SHP77 (cell line): ENCODE data around the gene BABAM1.

Source experiments
- DNase-seq, 2 experiments: peaks; one replicate each; lab custom pipeline; 2025; lab: John Stamatoyannopoulos, UW

Gene BABAM1

DNA sequence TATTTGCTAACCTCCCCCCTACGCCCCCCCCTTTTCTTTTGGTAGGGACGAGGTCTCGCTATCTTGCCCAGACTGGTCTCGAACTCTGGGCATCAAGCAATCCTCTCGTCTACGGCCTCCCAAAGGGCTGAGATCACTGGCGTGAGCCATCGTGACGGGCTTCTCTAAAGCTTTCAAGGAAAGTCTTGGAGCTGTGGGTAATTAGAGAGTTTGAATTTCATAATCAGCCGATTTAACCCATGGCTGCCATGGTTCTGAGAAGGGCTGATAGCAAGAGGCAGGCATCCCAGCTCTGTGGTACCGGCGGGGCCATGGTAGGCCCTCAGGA is 36.7 kb downstream of the BABAM1 start:
- no peak for DNase-seq

DNA sequence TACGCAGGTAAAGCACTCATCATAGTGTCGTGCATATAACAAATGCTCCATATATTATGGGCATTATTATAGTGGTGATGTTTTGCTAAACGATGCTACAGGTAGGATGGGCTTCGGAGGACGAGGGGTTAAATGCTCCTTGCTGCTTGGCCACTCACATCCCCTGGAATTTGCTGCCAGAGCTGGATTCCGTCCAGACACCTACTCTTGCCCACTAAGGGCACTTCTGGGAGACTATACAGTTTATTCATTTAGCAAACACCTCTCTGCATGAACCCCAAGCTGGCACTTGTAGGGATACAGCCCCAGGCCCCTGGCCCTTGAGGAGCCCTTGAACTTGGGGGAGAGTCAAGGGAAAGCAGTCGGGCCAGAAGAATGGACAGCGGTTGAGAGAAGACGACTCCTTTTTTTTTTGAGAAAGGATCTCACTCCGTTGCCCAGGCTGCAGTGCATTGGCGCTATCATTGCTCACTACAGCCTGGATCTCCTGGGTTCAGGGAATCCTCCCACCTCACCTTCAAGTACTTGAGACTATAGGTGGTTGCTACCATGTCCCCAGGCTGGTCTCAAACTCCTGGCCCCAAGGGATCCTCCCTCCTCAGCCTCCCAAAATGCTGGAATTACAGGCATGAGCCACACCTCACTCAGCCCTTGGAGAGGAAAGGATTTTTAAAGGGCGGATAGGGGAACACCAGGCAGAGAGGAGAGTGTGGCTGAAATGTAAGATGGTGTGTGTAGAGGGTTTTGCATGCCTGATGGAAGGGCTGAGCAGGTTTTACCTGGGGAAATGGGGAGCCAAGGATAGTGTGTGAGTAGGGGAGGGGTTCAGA is 37.4 kb downstream of the BABAM1 start:
- DNase-seq, result no peak

DNA sequence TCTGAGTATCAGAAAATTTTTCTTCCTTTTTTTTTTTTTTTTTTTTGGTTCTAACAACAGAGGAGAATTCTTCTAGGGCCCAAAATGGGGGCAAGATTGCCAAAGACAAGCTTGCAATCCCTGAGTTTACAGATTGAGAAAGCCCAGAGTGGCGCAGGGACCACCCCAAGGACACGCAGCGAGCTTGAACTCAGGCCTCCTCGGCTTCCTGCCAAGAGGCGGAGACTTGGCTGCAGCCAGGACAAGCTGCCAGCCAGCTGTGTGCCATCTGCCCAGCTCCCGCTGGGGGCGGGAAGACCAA is 37.9 kb downstream of the BABAM1 start:
- DNase-seq, result no peak

DNA sequence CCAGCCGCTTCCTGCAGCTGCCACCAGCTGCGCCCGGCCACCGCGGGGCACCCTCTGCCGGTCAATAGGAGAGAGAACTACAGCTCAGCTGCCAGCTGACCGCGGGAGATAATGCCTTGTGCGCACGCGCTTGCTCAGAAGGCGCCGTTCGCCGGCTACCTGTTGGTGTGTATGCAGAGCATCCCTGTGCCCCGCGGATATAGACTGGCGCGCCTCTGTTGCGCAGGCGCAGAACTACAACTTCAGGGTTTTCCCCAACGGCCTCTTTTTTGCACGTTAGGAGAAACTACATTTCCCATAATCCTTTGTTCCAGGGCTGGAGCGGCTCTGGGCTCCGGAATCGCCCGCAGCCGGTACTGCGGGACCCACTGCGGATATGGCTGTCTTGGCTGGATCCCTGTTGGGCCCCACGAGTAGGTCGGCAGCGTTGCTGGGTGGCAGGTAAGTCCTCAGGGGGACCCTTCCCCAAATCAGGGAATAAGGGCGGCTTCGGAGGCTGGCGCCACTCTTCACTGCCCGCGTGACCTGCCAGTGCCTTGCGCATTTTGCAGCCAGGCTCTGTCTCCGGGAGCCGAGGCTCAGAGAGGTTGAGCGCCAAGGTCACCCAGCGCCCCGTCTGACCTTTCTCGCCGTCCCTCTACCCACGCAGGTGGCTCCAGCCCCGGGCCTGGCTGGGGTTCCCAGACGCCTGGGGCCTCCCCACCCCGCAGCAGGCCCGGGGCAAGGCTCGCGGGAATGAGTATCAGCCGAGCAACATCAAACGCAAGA is 38.5 kb downstream of the BABAM1 start, which contains the start of gene MRPL34:
Gene MRPL34 (plus strand): TSS at position 356 of the 768 bp plus-strand sequence. CDS start 21 bp downstream, at position 377.
- DNase-seq, result peak; percentile 98 to 99

DNA sequence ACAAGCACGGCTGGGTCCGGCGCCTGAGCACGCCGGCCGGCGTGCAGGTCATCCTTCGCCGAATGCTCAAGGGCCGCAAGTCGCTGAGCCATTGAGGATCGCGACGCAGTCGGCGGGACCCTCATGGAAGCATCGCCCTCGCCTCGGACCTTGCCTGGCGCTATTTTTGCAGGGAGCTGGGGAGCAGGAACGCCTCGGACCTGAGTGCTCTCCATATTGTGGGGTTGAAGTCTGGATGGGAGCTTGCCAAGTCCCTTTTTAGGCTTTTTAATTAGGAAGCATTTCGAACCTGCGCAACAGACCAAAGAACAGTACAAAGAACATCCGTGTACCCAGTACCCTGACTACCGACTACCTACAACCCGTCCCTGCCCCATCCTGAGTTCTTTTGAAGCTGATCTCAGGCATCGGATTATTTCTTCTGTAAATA is 39.1 kb downstream of the BABAM1 start:
- DNase-seq, result no peak

DNA sequence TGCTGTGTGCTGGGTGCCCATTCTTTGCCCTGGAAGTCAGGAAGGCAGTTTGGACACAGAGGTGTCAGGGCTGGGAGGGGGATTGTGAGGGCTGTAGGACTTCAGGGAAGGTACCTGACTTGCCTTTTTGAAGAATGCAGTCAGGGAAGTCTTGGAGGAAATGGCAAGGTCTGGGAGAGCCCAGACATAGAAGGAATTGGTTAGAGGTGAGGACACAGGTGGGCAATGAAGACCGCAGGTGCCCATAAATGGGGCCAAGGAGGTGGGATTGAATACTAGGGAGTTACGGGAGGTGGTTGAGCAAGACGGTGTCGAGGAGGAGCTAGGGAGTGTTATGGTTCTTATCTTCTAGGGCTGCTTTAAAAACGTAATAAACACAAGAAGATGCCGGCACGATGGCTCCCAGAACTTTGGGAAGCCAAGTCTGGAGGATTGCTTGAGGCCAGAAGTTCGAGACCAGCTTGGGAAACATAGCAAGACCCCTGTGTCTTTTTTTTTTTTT is 40.7 kb downstream of the BABAM1 start:
- DNase-seq, result no peak

DNA sequence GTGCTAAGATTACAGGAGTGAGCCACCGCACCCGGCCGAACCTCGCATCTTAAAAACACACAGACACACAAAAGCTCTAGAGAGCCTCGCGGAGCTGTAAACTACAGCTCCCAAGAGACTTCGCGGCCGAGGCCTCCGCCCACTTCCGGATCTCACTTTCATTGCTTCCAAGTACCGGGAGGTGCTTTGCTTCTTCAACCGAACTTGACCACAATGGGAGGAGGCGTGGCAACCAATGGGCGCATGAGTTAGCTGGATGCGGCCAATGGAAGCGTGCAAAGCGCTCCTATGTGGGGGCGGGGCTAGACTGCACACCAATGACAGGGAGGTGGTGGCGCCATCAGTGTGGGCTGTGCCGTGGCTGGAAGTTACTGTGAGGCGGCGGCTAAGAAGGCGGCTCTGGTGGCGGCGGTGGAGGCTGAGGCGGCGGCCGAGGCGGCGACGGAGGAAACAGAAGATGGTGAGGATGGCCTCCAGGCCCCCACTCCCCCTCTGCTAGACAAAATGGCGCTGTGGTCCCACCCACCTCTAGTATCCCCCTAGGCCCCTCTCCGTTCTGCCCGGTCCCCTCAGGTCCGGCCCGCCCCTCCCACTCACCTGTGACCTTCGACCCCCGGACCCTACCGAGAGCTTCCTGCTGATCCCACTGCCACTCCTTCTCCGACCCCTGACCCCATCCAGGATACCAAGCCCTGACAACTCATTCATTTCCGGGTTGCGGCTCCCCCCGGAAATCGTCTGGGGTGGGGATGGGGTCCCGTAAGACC is 42.1 kb downstream of the BABAM1 start, which contains the start of gene DDA1:
Gene DDA1 (plus strand): TSS at position 366 of the 767 bp plus-strand sequence. CDS start 92 bp downstream, at position 458.
- DNase-seq, result peak; percentile 99

DNA sequence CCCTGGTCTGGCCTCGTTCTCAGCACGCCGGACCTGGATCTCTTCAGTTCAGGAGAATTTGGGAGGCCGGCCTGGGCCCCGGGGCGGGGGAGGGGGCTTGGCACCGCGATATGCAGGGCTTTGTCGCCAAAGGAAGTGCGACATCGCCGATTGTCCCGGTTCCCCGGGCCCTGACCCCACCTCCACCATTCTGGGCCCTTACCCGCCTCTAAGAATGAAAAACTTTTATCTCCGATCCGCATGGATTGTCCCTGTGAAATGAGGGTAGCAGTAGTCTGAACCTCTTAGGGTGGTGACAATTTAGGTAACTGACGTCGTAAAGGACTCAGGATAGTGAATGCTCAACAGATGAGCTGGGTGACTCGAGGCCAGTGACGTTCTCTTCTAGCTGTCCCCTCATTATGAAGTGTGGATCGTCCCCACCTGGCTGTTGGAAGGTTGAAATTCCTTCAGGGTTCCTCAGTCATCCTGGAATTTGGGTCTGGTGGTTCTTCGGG is 42.8 kb downstream of the BABAM1 start:
- no peak for DNase-seq

DNA sequence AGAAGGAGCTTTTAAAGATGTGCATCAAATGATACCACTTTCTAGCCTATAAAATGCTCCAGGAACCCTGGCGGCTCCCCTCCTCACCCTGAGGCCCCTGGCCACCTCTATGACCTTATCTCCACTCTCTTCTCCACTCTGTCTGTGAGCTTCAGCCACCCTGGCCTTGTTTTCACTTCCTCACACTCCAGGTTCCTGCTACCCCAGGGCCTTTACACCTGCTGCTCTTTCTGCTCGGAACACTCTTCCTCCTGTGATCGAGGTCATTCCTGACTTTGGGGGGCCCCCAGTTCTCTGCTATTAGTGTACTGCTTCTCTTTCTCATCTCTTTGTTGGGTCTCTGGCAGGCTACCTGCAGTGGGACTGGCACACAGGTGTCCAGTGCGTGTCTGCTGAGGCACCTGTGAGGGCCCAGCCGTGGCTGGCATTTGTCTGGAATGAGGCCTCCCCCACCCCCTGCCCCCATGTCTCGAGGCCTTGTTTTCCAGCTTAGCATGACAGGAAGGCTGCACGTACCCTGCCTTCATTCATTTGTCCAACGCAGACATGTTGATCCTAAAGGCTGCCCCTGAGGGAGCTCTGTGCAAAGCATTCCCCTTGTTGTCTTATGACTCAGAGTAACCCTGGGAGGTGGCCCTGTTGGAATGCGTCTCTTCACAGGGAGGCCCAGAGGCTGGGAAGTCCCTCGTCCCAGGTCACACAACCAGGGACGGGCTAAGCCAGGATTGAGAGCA is 44.4 kb downstream of the BABAM1 start:
- no peak for DNase-seq

DNA sequence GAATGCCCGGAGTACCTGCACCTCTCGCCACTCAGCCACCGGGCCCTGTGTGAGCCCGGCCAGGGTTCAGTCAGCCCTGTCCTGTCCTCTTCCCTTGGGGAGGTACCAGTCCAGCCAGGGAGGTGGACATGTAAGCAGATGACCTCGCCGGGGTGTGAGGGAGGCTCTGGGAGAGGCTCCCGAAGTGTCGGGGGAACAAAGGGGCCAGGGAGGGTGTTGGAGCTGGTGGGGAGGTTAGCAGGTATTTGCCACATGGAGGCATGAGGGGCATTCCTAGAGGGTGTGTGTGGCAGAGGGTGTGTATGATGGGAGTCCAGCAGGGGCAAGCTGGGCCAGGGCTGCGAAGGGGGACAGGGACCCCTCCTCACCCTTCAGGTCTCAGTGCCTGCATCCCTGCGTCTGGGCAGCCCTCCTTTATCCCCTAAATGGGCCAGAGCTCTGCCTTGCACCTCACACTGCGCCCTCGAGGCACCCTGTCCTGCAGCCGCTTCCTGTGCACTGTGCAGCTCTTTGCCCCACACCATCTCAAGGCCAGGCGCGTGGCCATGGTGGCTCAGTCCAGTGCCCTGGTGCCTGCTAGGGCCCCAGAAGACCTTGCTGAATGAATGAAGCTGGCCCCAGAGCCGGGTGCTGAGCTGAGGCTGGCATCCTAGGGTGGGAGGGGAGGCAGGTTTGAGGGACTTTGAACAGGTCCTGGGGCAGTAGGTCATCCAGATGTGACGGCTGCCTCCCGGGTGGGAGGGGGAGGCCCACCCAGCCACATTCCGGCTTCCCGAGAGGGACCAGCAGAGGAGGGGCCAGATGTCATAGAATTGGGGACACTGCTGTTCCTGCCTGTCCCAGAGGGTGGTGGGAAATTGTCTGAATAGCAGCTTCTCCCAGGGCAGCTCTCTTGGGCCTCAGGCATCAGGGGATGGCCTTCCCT is 45.2 kb downstream of the BABAM1 start:
- no peak for DNase-seq

DNA sequence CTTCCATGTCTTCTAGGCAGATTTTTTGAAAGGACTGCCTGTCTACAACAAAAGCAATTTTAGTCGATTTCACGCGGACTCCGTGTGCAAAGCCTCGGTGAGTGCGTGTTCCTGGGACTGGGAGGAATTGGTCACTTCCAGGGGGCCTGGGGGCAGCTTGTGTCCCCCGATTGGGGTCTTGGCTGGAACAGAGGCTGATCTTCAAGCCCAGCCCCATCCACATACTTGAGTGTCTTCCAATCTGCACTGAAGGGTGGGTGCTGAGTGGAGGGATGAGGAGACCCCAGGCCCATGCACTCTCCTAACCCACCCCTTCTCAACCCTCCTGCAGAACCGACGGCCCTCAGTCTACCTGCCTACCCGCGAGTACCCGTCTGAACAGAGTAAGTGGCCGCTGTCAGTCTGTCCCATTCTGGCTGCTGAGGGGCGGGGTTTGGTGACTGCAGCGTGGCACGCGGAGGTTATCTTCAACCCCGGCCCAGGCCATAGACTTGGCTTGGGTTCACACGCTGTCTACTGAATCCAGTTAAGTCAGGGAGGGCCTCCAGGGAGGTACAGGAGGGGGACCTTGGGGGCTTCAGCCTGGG is 46.9 kb downstream of the BABAM1 start:
- DNase-seq, result no peak

DNA sequence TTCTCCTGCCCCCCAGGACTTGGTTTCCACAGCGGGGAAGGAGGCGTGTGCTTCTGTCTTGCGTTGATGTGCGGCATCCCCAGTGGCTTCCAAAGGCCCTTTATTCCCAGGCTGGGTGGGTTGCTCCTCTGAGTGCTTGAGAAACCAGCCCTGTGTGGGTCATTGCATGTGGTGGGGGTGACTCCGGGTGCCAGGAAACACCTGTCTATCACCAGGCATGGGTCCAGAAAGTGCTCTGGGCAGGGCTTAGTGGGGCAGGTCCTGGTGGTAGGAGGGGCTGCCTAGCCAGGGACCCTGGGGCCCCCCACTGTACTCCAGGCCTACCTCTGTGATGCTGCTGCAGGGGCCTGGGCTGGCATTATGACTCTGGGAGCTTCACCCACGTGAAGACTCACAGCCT is 51.7 kb downstream of the BABAM1 start:
- no peak for DNase-seq

DNA sequence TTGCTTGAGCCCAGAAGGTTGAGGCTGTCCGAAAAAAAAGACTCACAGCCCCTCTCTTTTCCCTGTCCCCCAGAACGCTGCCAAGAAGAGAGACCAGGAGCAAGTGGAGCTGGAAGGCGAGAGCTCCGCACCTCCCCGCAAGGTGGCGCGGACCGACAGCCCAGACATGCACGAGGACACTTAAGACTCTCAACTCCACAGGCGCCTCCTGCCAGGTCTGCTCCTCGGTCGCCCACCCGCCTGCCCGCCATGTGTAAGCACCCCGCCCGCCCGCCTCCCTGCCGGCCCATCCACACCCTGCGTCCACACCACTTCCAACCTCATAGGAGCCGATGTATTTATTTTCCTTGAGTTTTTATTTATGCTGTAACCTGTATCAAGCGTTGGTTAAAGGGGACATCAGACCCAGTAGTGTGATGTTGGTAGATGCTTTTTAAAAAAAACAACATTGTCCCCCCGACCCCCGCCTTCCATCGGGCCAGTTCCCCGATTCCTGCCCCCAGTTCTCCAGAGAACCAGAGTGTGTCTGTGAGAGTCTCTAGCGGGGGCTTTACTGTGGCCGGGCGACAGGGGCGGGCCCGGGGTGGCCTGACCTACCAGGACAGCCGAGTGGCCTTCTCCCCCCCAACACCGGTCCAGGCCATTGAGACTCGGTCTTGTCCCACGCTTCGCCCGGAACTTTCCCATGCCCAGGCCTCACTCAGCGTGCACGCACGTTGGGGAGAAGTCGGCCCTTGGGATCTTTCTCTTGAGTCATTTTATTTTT is 52.4 kb downstream of the BABAM1 start:
- DNase-seq, result no peak

DNA sequence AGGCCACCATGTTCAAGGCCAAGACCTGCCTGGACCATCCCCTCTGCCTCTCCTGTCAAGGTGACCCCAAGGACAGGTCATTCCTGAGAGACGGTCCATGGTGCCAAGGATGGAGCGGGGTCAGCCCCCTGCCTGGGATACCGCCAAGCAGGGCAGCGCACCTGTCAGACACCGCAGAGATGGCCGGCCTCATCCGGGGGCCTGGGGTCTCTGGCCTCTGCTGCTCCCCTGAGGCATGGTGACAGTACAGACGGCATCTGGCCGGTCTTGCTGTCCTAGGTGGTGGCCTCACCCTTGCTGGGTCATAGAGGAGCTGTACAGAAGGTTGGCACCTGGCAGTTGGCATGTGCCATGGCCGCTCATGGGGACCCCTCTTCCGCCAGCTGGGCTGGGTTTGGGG is 53.2 kb downstream of the BABAM1 start:
- no peak for DNase-seq

DNA sequence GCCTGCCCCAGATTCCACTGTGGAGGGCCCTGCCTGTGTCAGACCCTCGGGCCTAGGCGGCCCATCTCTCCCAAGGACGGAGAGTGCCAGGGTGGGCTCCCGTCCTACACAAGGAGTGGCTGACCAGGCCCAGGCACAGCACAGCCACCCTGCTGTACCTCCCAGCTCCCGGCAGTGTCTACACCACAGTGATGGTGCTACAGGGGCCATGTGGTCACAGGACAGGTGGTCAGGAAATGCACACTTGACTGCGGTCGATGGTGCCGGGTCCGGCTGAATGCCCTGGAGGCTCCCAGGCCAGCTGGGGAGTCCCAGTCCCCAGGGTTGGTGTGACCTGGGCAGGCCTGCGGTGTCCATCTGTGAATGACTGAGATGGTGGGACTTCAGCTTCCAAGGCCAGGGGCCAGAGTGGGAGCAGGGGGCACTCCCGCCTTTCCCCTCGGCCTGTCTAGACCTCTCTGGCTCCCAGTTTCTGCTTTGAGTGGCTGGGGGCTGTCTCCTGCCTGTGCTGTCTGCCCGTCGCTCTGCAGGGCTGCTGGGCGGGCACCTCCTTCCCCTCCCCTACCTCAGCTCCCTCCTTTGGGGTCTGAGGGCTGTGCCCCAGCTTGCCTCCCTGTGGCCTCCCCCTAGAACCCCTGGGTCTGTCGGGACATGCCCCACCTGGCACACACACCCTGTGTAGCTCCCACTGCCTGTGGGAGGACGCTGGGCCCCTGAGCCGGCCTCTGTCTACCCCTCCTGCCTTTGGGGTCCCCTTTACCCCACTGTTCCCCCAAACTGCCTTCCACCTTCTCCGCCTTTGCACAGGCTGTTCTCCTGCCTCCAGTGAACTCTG is 54.6 kb downstream of the BABAM1 start:
- DNase-seq, result no peak

DNA sequence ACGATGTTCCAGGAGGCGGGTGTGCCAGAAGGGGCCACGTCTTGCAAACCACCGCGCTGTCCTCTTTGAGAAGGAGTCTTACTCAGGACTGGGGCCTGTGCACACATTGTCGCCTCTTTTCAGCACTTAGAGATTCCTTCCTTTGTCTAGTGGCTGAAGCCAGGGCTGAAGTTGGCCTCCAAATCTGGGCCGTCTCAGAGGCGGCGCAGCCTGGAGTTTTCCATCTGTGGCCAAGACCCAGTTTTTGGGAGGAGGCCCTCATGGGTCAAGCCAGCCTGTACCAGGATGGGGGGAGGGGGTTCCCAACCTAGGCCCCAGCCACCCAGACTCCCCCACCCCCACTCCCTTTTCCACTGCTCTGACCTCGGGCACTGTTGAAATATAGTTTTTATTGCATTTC is 55.6 kb downstream of the BABAM1 start:
- DNase-seq, result no peak

DNA sequence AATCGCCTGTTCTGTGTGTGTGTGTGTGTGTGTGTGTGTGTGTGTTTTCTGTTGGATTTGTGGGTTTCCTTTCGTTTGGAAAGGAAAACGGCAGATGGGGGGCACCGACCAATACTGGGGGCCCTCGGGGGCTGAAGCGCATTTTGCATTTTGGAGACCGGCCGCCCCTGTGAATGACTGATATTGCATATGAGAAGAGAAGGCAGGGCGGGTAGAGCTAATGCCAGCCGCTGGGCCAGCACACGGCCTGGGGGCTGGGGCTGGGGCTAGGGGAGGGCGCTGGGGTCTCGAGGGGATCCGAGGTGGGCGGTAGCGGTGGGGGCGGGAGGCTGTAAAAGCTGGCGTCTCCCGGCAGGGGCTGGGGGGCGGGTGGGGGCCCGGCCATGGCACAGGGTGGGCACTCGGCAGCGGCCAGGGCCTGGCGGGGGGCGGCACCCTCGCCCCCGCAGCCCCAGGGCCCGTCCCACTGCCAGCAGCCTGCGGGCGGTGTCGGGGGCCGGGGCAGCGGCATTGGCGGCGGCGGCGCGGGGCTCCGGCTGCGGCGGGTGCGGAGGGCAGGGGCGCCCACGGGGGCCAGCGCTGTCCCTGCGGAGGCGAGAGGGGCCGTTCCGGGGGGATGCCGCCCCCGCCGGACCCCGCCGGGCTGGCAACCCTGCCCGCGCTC is 56.2 kb downstream of the BABAM1 start:
- no peak for DNase-seq

DNA sequence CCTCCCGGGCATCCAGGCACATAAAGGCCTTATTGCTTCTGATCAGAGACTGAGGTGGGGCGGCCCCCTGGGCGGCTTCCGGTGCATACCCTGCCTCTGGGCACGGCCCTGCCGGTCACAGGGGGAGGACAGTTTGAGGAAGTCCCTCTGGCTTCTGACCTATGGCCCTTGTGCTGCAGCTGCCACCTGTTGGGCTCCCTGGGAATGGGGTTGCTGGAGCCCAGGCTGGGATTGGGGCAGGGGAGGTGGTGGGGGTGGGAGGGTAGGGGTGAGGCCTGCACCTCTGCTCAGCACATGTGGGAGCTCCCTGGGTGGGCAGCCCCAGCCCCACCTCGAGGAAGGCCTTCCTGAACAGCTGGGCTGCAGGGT is 56.7 kb downstream of the BABAM1 start:
- no peak for DNase-seq
